Measurements from ENCODE around the gene PROX2.

PROX2 gene

GRCh38 chr14:74841230-74842207 lies 34.4 kb downstream of the PROX2 start:
- DNase-seq: no peak

GRCh38 chr14:74840603-74841030 lies 35.3 kb downstream of the PROX2 start:
- DNase-seq: no peak

- DNase-seq: no peak
Observed at GRCh38 chr14:74838166-74838565, 37.8 kb downstream of the PROX2 start.

- DNase-seq: no peak
Observed at GRCh38 chr14:74836251-74836960, 39.5 kb downstream of the PROX2 start.

- no peak for DNase-seq
Observed at GRCh38 chr14:74835645-74836250, 40.2 kb downstream of the PROX2 start.

GRCh38 chr14:74834692-74835392 lies 41.1 kb downstream of the PROX2 start:
- no peak for DNase-seq

GRCh38 chr14:74832849-74833248 lies 43.1 kb downstream of the PROX2 start:
- no peak for DNase-seq

GRCh38 chr14:74829251-74829650 lies 46.7 kb downstream of the PROX2 start:
- no peak for DNase-seq

GRCh38 chr14:74826574-74826973 lies 49.4 kb downstream of the PROX2 start:
- peak; percentile 8 for DNase-seq
